Stomach (tissue), 9 donors: ENCODE measurements around the gene ZNF611. TPM values are rescaled to one million over a fixed set of nuclear protein-coding genes. Genes with fewer than 3 reads are reported as not detected.
"Not testable (repeated sequence)": the region's sequence is repeated elsewhere in the genome, so short reads cannot be mapped to it uniquely, and the experiment has no call there.

Experiments used
- DNase-seq, 2 donors: peaks; one replicate each; pipeline versions ENCODE4 v3.0.0 to v3.0.0-alpha.2; 2013 to 2019
- H3K27ac ChIP-seq, 5 donors: fragments of 200-600 bp in 4 of 5; sonication (generic) in 4 of 5; one replicate each; pipeline ENCODE4 v1.5.1; 2013 to 2019; ENCODE audit warnings: mild to moderate bottlenecking in 1 of 5, moderate library complexity in 1 of 5
- H3K27me3 ChIP-seq, 3 donors: fragments of 200-600 bp; sonication (generic); one replicate each; pipeline ENCODE4 v1.5.1; 2017 to 2019; ENCODE audit warnings: mixed run types in 1 of 3
- H3K36me3 ChIP-seq, 4 donors: fragments of 200-600 bp; sonication (generic); 1 replicate in 3 of 4; 2 replicates in 1 of 4; pipeline ENCODE4 v1.5.1; 2016 to 2019
- H3K4me1 ChIP-seq, 4 donors: fragments of 200-600 bp; sonication (generic); one replicate each; pipeline ENCODE4 v1.5.1; 2016 to 2019
- H3K4me3 ChIP-seq, 4 donors: fragments of 200-600 bp; sonication (generic) in 3 of 4; one replicate each; pipeline ENCODE4 v1.5.1; 2016 to 2019; ENCODE audit warnings: mild to moderate bottlenecking in 1 of 4
- H3K9me3 ChIP-seq, 4 donors: fragments of 200-600 bp; sonication (generic); one replicate each; pipeline ENCODE4 v1.5.1; 2016 to 2019
- CTCF ChIP-seq, 7 experiments: fragments of 450-650 bp in 4 of 7; fragments of 200-600 bp in 3 of 7; sonication (generic) in 3 of 7; IDR thresholded peaks; one replicate each; pipeline ENCODE4 v1.5.1; 2016 to 2019; ENCODE audit warnings: antibody characterized with exemption in 7 of 7, control low read depth in 2 of 7, mild to moderate bottlenecking in 1 of 7
- EP300 ChIP-seq: sonication (generic); formaldehyde crosslinking; IDR thresholded peaks from one replicate; pipeline ENCODE4 v1.6.1; 2017; ENCODE audit warnings: antibody characterized with exemption
- POLR2A ChIP-seq, 4 donors: fragments of 450-650 bp; IDR thresholded peaks; one replicate each; pipeline ENCODE4 v1.6.1; 2016; ENCODE audit warnings: antibody characterized with exemption in 4 of 4, control low read depth in 2 of 4, mild to moderate bottlenecking in 1 of 4, moderate library complexity in 1 of 4
- POLR2AphosphoS5 ChIP-seq, 3 donors: sonication (generic); formaldehyde crosslinking; IDR thresholded peaks; one replicate each; pipeline ENCODE4 v1.6.1; 2016; ENCODE audit warnings: antibody characterized with exemption in 3 of 3
- WGBS, 5 donors: extraction: QIAGEN DNeasy Blood & Tissue Kit in 3 of 5; methylation state at CpG; one replicate each; pipeline versions ENCODE4 v1.1.5 to v1.1.7; 2013 to 2018; 5-methylcytosine and 5-hydroxymethylcytosine counted together
- intact Hi-C: fragments of 100-400 bp; cut with DNase I; formaldehyde crosslinking; loops from one replicate; pipeline ENCODE4 v1.15.1; 2023; ENCODE audit warnings: low total_unique reads
- polyA plus RNA-seq, 3 donors: library from polyadenylated mRNA; stranded (reverse); fragments of 200-250 nt; gene quantifications; one replicate each; pipeline ENCODE4 v1.2.3, GENCODE V29; 2013
- total RNA-seq, 5 donors: library from RNA; depleted of rRNA; stranded (reverse); fragments of >200 nt; gene quantifications; one replicate each; pipeline versions ENCODE4 v1.1.0 to v1.2.3, GENCODE V29; 2014 to 2016
- donor health status: healthy with polysubstance abuse.
- donor health status: Bipolar disorder and iron deficiency.
- donor health status: healthy.

ZNF611 gene
- total and polyA plus RNA-seq, 8 donors: 1.6 to 58.5 (median 6.3) TPM

GRCh38 chr19:52748336-52748950, 13.6 kb upstream of the ZNF611 start:
- WGBS, 5 donors: 22 to 36% (median 24%) methylated on average over 8 of the region's 8 CpGs
- no peaks in the 10 kb centered on the region for H3K9me3 ChIP-seq
- DNase-seq: peak in 1 of 2 donors; percentile 76
- peaks cover 0 to 4% (median 2%) of the 10 kb centered on the region in 4 donors for H3K4me1 ChIP-seq
- H3K36me3 ChIP-seq: no peaks in the 10 kb centered on the region
- intact Hi-C loops: no loop called here
- TF ChIP-seq CTCF (IDR thresholded peaks at IDR 0.05) (peak in 4 of 7 experiments; percentile 17 to 53 (median 31)), EP300 (no peak)
- no peaks in the 10 kb centered on the region for H3K27me3 ChIP-seq
- no peak overlapping the region for H3K4me3 ChIP-seq
- no peak overlapping the region for H3K27ac ChIP-seq

GRCh38 chr19:52745919-52746318, 11.1 kb upstream of the ZNF611 start:
- 37 to 50% (median 44%) methylated on average over 10 of the region's 10 CpGs for WGBS, 5 donors
- H3K9me3 ChIP-seq, H3K36me3 ChIP-seq, H3K27me3 ChIP-seq, H3K4me1 ChIP-seq, H3K4me3 ChIP-seq, H3K27ac ChIP-seq, intact Hi-C loops: not testable (repeated sequence)
- peak in 1 of 2 donors; percentile 35 for DNase-seq

GRCh38 chr19:52743091-52743490, 8.2 kb upstream of the ZNF611 start:
- no peak for DNase-seq
- no peaks in the 10 kb centered on the region for H3K4me1 ChIP-seq
- H3K27ac ChIP-seq: no peak overlapping the region
- no peaks in the 10 kb centered on the region for H3K36me3 ChIP-seq
- no peak overlapping the region for H3K4me3 ChIP-seq
- WGBS, 5 donors: 83 to 93% (median 90%) methylated on average over 3 of the region's 3 CpGs
- TF ChIP-seq EP300 (no peak), POLR2AphosphoS5 (IDR thresholded peaks at IDR 0.05) (no peak), POLR2A (IDR thresholded peaks at IDR 0.05) (no peak), CTCF (IDR thresholded peaks at IDR 0.05) (no peak)
- intact Hi-C loops: no loop called here
- no peaks in the 10 kb centered on the region for H3K9me3 ChIP-seq
- peaks cover 0 to 5% (median 0%) of the 10 kb centered on the region in 3 donors for H3K27me3 ChIP-seq

- Histone ChIP-seq H3K4me3 (no peak overlapping the region), H3K36me3 (no peaks in the 10 kb centered on the region), H3K4me1 (no peaks in the 10 kb centered on the region), H3K9me3 (no peaks in the 10 kb centered on the region), H3K27ac (no peak overlapping the region), H3K27me3 (peaks cover 0 to 5% (median 0%) of the 10 kb centered on the region in 3 donors)
- TF ChIP-seq EP300 (no peak), POLR2AphosphoS5 (IDR thresholded peaks at IDR 0.05) (no peak), CTCF (IDR thresholded peaks at IDR 0.05) (no peak), POLR2A (IDR thresholded peaks at IDR 0.05) (no peak)
- 29 to 49% (median 44%) methylated on average over 3 of the region's 3 CpGs for WGBS, 5 donors
- intact Hi-C loops: no loop called here
- no peak for DNase-seq
Measured at GRCh38 chr19:52742516-52742915, 7.7 kb upstream of the ZNF611 start.

- Histone ChIP-seq H3K9me3 (no peaks in the 10 kb centered on the region), H3K27ac (no peak overlapping the region), H3K4me1 (no peaks in the 10 kb centered on the region), H3K27me3 (peaks cover 0 to 5% (median 0%) of the 10 kb centered on the region in 3 donors), H3K36me3 (no peaks in the 10 kb centered on the region), H3K4me3 (no peak overlapping the region)
- peak in 1 of 2 donors; percentile 27 for DNase-seq
- intact Hi-C loops: no loop called here
- 33 to 53% (median 36%) methylated on average over 6 of the region's 6 CpGs for WGBS, 5 donors
- TF ChIP-seq EP300: no peak
- no peak for TF ChIP-seq POLR2AphosphoS5 (IDR thresholded peaks at IDR 0.05)
- no peak for TF ChIP-seq POLR2A (IDR thresholded peaks at IDR 0.05)
- no peak for TF ChIP-seq CTCF (IDR thresholded peaks at IDR 0.05)
Measured at GRCh38 chr19:52741951-52742485, 7.2 kb upstream of the ZNF611 start.

- intact Hi-C loops, H3K36me3 ChIP-seq, H3K4me3 ChIP-seq, H3K4me1 ChIP-seq, H3K27ac ChIP-seq, H3K27me3 ChIP-seq, H3K9me3 ChIP-seq, DNase-seq: not testable (repeated sequence)
- 44 to 53% (median 50%) methylated on average over 7 of the region's 7 CpGs for WGBS, 5 donors
Measured at GRCh38 chr19:52741371-52741770, 6.5 kb upstream of the ZNF611 start.
